NCI-H1930 (cell line): Measurements from ENCODE around the gene KCNG3.

ENCODE experiments used
- DNase-seq, 2 experiments: peaks; one replicate each; lab custom pipeline; 2025; lab: John Stamatoyannopoulos, UW

The KCNG3 gene, protein sequence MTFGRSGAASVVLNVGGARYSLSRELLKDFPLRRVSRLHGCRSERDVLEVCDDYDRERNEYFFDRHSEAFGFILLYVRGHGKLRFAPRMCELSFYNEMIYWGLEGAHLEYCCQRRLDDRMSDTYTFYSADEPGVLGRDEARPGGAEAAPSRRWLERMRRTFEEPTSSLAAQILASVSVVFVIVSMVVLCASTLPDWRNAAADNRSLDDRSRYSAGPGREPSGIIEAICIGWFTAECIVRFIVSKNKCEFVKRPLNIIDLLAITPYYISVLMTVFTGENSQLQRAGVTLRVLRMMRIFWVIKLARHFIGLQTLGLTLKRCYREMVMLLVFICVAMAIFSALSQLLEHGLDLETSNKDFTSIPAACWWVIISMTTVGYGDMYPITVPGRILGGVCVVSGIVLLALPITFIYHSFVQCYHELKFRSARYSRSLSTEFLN

DNA sequence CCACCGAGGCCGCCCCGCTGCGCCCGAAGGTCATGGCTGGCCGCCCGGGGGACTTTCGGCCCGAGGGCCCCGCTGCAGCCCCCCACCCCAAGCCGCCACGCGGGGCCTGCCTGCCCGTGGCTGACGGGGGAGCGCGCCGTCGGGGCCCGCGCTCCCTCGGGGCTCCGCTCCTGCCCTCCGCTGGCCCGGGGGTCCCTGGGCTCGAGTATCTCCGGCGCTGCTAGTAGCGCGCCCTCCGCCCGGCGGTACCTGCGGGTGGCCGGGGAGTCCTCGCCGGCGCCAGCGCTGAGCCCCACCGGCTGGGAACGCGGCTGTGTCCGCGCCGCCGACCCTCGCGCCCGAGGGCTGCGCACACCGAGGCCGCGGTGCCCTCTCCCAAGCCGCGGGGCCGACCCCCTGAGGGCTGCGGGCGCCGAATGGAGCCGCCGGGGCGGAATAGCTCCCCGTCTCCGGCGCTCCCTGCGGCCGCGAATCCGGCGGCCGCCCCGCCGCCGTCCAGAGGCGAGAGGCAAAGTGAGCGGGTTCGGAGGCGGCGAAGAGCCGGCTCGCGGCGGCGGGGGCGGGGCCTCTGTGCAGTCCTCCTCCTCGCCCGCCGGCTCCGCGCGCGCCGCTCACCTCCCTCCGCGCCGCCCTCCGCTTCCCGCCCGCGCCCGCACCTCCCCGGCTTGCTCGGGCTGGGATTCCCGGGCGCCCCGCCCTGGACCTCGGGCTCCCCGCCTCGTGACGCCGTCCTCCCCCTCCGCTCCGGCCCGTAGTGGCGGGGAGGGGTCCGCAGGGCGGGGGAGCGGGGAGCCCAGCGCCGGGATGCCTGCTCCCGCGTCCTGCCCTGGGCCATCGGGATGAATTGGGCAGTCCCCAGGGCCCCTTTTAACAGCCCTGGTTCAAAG, at the start of gene KCNG3:
KCNG3 (minus strand) TSS at position 515 of the 887 bp plus-strand sequence; CDS start at position 34, 481 bp downstream.
- peak; percentile 51 to 62 for DNase-seq

DNA sequence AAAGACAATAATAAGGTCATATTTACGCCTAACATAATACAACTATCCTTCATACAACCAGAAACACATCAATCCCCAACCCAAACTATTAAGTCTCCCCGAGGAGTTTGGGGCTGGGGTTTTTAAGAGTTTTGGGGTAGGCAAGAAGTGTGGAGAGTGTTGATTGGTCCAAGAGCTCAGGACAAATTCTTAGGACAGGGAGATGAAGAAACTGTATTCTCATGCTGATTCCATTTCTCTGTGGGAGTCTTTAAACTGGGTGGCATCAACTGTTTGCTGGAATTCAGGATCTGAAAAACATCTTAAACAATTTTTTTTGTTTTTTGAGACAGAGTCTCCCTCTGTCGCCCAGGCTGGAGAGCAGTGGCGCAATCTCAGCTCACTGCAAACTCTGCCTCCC, 49.1 kb upstream of the KCNG3 start:
- DNase-seq = no peak

DNA sequence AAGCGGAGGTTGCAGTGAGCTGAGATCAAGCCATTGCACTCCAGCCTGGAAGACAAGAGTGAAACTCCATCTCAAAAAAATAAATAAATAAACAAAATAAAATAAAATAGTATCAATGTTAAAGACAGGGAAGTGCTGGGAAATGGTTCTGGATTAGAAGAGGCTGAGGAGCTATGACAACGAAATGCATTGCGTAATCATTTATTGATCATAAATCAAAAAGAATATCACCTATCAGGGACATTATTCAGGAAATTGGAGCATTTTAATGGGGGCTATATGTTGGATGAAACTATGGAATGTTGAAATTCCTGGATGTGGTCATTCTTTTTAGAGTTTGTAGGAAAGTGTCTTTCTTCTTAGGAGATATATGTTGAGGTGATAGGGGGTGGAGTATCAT, 43.7 kb upstream of the KCNG3 start:
- DNase-seq = no peak

DNA sequence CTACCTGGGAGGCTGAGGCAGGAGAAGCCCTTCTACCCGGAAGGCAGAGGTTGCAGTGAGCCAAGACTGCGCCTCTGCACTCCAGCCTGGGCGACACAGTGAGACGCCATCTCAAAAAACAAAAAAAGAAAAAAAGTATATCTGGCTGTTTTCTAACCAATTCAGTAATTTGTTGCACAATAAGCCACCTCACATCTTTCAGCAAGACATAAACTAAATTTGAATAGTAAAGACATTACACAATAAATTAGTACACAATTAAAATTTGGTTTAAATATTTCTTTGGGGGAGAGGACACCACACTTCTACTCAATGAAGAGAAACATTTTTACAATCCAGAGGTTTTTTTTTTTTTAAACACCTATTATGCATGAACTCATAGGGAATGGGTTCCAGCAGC, 38.6 kb upstream of the KCNG3 start:
- DNase-seq = no peak

DNA sequence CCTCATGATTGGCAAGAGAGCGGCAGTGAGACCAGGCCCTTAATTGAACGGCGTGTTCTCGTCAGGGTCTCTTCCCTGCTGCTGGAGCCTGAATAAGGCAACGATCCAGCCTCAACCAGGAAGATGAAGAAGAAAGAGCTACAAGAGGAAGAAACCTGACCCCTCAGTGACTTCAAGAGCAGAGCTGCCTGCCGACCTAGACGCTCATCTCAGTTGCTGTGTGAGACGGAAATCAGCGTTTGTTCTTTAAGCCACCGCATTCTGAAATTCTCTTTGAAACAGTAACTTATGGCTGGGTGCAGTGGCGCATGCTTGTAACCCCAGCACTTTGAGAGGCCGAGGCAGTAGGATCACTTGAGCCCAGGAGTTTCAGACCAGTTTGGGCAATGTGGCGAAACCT, 29.6 kb upstream of the KCNG3 start:
- DNase-seq = no peak

DNA sequence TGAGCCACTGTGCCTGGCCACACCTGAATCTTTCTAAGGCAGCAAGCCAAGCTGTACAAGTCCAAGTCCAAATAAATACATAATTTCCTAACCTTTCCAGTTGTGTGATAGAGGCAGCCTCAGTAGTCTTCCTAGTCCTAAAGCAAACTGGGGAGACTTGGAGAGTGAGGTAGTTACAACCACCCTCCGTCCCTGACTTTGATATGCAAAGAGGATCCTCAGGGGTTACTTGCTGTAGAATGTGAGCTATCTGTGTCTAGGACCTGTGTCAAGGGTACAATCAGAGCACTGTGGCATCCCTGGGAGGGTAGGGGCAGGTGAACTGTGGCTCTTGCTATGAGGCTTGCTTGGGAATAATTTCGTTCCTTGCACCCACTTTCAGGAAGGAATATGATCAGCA, 28.3 kb upstream of the KCNG3 start:
- DNase-seq = no peak

DNA sequence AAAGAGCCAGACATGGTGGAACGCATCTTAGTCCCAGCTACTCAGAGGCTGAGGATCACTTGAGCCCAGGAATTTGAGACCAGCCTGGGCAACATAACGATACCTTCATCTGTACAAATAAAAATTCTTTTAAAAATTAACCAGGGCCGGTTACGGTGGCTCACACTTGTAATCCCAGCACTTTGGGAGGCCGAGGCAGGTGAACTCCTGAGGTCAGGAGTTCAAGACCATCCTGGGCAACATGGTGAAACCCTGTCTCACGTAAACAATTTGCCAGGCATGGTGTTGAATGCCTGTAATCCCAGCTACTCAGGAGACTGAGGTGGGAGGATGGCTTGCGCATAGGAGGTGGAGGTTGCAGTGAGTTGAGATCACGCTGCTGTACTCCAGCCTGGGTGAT, 25.8 kb upstream of the KCNG3 start:
- DNase-seq = no peak

DNA sequence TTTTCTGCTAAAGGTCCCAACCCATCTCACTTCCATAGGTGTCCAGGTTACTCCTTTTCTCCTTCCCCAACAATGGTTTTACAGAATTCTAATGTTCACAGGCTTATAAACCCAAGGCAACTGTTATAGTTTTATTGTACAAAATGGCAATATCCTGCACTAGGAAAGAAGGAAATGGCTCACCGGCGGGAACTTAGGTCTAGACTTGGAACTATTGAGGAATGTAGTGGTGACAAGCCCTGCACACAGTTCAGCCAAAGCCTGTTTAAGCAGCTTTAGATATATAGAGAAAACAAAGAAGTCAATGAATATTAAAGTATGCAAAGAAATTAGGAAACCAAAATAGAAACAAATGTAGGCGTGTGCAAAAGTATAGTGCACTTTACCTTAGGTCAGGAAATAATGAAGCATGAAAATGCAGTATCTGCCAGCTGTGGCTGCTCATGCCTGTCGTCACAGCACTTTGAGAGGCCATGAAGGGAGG, 22.7 kb upstream of the KCNG3 start:
- DNase-seq = no peak

DNA sequence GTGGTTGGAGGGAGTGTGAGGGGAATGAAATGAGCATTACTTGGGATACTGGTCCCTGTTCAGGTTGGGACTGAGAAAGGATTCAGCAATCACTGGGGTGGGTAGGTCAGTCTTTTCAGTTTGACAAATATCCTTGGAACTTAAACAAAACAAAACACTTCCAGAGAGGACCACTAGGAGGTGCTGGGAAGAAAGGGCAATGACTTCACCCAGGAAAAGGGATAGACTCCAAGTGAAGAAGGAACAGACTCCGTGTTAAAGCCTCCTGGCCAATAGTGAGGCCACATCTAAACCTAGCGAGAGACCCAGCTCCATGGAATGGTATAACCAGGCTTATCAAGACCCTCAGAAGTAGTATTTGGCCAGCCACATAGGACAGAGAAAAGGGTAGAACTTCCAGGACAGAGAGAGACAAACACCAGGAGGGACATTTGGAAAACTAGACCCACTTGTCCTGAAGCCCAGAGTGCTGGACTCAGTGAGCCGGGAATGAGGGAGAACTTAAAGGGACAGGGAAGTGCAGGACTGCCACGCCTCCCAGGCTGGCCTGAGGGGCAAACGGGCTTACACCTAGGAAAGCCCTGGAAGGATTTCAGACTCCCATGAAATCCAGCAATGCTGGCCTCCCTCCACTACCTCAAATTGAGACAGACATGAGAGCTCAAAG, 19.6 kb upstream of the KCNG3 start:
- DNase-seq = peak in 1 of 2 experiments; percentile 4

DNA sequence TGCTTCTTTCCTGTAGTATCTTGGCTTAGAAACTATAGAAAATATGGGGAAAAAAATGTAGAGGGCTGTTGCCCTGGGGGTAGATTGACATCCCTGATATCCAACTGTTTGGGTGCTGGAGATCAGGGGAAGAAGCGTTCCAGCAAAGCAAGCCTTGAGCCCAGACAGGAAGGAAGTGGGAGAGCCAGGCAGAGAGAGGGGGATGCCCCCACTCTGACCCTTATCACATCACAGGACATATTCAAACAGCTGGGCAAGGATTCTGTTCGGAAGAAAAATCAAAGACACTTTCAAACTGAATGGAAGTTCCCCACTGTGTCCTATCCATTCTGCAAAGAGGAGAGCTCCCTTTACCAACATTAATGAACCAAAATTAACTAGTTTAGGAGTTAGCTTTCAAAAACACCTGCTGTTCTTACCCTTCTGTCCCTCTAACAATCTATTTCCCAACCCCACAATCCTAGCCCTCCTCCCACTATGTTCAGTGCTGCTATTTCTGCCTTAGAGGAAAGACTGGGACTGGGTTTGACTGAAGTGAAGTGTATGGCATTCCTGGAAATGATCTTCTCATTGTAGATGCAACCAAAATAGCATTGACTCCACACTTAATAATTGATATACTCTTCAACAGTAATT, 16.9 kb upstream of the KCNG3 start:
- no peak for DNase-seq

DNA sequence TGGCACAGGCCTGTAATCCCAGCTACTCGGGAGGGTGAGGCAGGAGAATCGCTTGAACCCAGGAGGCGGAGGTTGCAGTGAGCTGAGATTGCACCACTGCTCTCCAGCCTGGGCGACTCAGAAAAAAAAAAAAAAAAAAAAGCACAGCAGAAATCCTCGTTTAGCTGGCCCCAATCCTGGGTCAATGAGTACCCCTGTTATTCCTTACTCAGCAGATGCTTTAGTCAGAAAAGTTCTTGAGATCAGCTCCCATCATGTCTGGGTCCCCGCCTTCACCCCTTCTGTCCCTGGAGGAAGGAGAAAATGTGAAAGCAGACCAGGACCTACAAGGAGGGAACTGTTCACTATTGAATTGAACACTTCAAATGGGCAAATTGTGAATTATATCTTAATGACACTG, 16.4 kb upstream of the KCNG3 start:
- DNase-seq = no peak

DNA sequence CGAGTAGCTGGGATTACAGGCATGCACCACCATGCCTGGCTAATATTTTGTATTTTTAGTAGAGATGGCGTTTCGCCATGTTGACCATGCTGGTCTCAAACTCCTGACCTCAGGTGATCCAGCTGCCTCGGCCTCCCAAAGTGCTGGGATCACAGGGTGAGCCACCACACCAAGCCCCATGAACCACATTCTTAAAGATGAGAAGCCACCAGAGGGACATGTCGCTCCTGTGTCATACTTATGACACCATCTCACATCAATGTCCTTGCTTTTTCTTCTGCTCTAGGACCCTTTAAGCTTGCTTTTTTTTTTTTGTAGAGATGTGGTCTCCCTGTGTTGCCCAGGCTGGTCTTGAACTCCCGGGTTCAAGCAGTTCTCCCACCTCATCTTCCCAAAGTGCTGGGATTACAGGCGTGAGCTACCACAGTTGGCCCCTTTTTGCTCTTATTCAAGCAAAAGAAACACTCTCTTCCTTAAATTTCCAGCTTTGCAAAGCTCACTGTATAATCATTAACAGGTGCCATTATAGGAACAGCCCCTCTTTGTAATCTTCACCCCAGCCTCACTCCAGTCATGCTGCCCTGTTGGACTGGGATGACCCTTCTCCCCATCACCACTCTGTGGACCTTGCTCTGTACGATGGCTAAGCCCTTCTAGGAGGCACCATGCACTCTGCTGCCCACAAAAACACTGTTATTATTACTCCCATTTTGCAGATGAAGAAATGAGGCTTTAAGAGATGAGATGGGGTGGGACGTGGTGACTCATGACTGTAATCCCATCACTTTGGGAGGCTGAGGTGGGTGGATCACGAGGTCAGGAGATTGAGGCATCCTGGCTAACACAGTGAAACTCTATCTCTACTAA, 10.8 kb upstream of the KCNG3 start:
- no peak for DNase-seq

DNA sequence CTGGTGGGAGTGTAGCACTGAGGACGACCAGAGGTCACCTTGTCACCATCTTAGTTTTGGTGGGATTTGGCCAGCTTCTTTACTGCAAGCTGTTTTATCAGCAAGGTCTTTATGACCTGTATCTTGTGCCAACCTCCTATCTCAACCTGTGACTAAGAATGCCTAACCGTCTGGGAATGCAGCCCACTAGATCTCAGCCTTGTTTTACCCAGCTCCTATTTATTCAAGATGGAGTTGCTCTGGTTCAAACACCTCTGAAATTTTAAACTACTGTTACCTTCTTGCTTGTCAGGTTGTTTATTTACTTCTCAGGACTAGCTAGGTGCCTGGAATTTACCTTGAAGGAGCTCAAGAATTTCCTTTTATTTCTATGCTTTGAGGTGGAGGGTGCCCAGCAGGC, 9.5 kb upstream of the KCNG3 start:
- DNase-seq = no peak

DNA sequence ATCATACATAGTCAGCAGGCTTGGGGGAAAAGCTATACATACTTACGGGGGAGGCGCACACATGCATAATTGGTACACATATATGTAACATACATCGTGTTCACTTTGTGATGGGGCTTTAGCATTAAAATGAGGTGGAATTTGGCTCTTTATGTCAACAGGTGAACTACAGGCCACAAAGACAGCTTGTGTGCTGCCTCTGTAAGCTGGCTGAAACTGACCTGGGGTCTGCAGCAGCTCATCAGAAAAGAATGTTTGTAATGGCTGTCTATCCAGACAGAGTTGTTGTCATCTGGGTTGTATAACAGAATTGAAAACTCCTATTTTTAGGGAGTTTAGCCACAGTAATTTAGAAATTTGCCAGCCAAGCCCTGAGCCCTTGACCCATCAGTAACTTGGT, 4.7 kb upstream of the KCNG3 start:
- no peak for DNase-seq

DNA sequence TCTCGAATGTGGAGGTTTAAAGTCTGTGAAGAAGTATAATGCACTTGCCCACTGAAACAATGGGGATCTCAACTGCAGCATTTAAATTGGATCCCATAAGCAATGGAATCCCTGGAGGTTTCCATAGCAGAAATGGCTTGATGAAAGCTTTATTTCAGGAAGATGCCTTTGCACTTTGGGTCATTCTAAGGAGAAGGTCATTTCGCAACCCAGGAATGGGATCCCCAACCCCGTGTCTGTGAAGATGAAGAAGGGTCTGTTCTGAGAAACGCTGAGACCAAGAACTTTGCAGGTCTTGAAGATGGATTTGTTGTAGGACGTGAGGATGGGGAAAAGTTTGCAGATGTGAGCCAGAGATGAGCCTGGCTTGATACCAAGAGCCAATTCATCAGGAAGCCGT, 1.8 kb upstream of the KCNG3 start:
- DNase-seq = no peak

DNA sequence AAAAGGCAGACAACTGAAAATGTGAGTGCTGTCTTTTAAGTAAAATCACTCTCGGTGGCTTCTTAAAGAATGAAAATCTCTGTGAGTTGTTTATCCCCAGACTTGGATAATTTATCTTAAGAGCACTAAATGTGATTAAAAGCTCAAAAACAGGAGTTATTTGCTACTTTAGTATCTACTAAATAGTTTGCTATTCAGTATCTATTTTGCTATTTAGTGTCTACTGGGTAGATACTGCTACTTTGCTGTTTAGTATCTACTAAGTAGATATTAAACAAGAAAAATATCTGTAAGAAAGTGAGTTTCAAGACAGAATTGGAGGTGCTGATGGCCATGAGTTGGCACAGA, 1.4 kb upstream of the KCNG3 start:
- no peak for DNase-seq

DNA sequence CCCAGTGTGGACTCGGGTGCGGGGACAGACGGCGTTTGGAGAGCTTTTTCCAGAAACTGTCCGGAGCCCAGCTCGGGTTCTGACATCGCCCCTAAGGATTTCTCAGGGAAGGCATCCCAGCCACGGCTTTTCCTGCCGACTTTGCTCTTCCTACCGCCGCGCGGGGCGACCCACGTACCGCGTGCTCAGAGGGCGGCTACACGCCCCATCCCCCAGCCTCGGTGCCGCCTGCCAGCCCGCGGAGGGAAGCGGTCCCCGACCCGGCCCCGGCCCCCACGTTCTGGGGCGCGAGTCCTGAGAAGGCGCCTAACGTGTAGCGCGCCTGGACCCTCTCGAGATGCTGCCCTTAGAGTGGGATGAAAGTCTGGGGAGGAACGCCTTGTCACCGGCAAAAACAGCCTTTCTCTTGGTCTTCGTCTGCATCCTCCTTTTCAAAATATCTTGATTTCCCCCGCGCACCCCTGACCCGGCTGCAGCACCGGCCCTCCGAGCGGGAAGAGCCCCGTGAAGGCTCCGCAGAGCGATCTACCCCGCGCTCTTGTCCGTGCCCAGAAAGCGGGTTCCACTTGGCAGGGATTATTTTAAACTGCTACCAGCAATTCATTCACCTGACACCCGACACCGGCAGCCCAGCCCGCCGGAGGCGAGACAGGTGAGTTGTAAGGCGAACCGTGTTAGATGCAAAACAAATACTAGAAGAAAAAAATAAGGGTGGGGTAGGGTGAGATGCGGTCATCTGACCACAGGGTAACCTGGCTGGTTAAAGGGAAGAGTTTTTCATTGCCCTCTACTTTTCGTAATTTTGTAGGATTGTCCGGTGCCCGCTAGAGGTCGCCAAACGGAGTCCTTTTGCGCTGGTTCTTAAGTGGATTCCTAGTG, 812 bp upstream of the KCNG3 start:
- peak; percentile 67 to 71 for DNase-seq

DNA sequence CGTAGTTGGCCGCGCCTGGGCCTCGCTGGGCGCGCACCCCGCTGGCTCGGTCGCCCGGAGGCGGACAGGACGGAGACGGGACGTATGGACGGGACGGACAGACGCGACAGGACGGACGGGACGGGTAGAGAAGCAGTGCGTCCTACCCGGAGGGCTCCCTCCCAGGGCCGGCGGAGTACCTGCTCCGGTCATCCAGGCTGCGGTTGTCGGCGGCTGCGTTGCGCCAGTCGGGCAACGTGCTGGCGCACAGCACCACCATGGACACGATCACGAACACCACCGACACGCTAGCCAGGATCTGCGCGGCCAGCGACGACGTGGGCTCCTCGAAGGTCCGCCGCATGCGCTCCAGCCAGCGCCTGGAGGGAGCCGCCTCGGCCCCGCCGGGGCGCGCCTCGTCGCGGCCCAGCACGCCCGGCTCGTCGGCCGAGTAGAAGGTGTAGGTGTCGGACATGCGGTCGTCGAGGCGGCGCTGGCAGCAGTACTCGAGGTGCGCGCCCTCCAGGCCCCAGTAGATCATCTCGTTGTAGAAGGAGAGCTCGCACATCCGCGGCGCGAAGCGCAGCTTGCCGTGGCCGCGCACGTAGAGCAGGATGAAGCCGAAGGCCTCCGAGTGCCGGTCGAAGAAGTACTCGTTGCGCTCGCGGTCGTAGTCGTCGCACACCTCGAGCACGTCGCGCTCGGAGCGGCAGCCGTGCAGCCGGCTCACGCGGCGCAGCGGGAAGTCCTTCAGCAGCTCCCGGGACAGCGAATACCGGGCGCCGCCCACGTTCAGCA, 903 bp downstream of the KCNG3 start:
- DNase-seq = no peak

DNA sequence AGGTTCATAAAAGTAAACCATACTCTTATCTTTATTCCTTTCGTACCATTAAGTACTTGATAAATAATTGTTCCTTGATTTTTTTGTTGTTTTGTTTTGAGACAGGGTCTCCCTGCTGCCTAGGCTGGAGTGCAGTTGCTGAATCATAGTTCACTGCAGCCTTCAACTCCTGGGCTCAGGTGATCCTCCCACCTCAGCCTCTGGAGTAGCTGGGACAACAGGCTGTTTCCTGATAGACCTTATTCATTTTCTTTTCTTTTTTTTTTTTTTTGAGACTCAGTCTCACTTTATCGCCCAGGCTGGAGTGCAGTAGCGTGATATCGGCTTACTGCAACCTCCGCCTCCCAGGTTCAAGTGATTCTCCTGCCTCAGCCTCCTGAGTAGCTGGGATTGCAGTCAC, 5.5 kb downstream of the KCNG3 start:
- no peak for DNase-seq
